ENCODE results near the gene SPRYD7. TPM values are rescaled to one million over a fixed set of nuclear protein-coding genes. Genes with fewer than 3 reads are reported as not detected.

SPRYD7 gene
- total and polyA plus RNA-seq, 2 of the 13 experiments (the other 11 are each of a cell fraction or from before 2014, with no cell fraction given): 2.7 to 5.9 TPM

DNA sequence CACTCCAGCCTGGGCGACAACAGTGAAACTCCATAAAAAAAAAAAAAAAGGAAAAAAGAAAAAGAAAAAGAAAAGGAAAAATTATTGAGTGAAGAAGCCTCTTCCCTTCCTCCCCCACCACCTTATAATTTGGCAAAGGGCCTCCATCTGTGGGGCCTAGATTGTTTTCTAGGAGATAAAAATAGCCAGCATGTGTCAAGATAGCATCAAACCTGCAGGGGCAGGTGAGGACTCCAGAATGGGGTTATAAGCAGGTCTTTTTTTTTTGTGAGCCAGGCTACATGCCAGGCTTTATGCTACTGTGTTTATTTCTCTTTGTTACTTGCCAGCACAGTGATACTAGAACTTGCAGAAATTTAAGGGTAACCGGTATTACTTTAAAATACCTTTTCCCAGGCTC, 49.0 kb upstream of the SPRYD7 start:
- 97% methylated on average over 2 of the region's 2 CpGs for WGBS (ENCODE audit: low lambda C conversion rate)
- TF ChIP-seq, protein P1, sequence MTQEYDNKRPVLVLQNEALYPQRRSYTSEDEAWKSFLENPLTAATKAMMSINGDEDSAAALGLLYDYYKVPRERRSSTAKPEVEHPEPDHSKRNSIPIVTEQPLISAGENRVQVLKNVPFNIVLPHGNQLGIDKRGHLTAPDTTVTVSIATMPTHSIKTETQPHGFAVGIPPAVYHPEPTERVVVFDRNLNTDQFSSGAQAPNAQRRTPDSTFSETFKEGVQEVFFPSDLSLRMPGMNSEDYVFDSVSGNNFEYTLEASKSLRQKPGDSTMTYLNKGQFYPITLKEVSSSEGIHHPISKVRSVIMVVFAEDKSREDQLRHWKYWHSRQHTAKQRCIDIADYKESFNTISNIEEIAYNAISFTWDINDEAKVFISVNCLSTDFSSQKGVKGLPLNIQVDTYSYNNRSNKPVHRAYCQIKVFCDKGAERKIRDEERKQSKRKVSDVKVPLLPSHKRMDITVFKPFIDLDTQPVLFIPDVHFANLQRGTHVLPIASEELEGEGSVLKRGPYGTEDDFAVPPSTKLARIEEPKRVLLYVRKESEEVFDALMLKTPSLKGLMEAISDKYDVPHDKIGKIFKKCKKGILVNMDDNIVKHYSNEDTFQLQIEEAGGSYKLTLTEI (CRISPR knock-in tag; conservative IDR thresholded peaks at IDR 0.05): no peak
- TF ChIP-seq, protein P2, sequence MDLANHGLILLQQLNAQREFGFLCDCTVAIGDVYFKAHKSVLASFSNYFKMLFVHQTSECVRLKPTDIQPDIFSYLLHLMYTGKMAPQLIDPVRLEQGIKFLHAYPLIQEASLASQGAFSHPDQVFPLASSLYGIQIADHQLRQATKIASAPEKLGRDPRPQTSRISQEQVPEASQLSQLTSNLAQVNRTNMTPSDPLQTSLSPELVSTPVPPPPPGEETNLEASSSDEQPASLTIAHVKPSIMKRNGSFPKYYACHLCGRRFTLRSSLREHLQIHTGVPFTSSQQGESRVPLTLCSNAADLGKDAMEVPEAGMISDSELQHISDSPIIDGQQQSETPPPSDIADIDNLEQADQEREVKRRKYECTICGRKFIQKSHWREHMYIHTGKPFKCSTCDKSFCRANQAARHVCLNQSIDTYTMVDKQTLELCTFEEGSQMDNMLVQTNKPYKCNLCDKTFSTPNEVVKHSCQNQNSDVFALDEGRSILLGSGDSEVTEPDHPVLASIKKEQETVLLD (CRISPR knock-in tag; IDR thresholded peaks at IDR 0.05; ENCODE audit: low read depth): no peak
- TF ChIP-seq, protein P3, sequence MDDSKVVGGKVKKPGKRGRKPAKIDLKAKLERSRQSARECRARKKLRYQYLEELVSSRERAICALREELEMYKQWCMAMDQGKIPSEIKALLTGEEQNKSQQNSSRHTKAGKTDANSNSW (CRISPR knock-in tag; IDR thresholded peaks at IDR 0.05; ENCODE audit: borderline replicate concordance): no peak
- TF ChIP-seq YY1 (IDR thresholded peaks at IDR 0.05; ENCODE audit: insufficient read depth, insufficient replicate concordance, low read depth, low read length) (no peak), ISX (CRISPR knock-in tag; conservative IDR thresholded peaks at IDR 0.05) (no peak), ZNF737 (CRISPR knock-in tag; IDR thresholded peaks at IDR 0.05; ENCODE audit: borderline replicate concordance) (no peak), NR3C1 (CRISPR knock-in tag; IDR thresholded peaks at IDR 0.05) (no peak), POLR2A (IDR thresholded peaks at IDR 0.05; ENCODE audit: insufficient read depth in 1 of 2, low read depth in 2 of 2, low read length in 2 of 2) (no peak), SOX6 (IDR thresholded peaks at IDR 0.05) (no peak), SOX6 (CRISPR knock-in tag; IDR thresholded peaks at IDR 0.05) (no peak)
- TF ChIP-seq, protein P4, sequence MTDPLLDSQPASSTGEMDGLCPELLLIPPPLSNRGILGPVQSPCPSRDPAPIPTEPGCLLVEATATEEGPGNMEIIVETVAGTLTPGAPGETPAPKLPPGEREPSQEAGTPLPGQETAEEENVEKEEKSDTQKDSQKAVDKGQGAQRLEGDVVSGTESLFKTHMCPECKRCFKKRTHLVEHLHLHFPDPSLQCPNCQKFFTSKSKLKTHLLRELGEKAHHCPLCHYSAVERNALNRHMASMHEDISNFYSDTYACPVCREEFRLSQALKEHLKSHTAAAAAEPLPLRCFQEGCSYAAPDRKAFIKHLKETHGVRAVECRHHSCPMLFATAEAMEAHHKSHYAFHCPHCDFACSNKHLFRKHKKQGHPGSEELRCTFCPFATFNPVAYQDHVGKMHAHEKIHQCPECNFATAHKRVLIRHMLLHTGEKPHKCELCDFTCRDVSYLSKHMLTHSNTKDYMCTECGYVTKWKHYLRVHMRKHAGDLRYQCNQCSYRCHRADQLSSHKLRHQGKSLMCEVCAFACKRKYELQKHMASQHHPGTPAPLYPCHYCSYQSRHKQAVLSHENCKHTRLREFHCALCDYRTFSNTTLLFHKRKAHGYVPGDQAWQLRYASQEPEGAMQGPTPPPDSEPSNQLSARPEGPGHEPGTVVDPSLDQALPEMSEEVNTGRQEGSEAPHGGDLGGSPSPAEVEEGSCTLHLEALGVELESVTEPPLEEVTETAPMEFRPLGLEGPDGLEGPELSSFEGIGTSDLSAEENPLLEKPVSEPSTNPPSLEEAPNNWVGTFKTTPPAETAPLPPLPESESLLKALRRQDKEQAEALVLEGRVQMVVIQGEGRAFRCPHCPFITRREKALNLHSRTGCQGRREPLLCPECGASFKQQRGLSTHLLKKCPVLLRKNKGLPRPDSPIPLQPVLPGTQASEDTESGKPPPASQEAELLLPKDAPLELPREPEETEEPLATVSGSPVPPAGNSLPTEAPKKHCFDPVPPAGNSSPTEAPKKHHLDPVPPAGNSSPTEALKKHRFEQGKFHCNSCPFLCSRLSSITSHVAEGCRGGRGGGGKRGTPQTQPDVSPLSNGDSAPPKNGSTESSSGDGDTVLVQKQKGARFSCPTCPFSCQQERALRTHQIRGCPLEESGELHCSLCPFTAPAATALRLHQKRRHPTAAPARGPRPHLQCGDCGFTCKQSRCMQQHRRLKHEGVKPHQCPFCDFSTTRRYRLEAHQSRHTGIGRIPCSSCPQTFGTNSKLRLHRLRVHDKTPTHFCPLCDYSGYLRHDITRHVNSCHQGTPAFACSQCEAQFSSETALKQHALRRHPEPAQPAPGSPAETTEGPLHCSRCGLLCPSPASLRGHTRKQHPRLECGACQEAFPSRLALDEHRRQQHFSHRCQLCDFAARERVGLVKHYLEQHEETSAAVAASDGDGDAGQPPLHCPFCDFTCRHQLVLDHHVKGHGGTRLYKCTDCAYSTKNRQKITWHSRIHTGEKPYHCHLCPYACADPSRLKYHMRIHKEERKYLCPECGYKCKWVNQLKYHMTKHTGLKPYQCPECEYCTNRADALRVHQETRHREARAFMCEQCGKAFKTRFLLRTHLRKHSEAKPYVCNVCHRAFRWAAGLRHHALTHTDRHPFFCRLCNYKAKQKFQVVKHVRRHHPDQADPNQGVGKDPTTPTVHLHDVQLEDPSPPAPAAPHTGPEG (CRISPR knock-in tag; IDR thresholded peaks at IDR 0.05): no peak
- TF ChIP-seq, protein P5, sequence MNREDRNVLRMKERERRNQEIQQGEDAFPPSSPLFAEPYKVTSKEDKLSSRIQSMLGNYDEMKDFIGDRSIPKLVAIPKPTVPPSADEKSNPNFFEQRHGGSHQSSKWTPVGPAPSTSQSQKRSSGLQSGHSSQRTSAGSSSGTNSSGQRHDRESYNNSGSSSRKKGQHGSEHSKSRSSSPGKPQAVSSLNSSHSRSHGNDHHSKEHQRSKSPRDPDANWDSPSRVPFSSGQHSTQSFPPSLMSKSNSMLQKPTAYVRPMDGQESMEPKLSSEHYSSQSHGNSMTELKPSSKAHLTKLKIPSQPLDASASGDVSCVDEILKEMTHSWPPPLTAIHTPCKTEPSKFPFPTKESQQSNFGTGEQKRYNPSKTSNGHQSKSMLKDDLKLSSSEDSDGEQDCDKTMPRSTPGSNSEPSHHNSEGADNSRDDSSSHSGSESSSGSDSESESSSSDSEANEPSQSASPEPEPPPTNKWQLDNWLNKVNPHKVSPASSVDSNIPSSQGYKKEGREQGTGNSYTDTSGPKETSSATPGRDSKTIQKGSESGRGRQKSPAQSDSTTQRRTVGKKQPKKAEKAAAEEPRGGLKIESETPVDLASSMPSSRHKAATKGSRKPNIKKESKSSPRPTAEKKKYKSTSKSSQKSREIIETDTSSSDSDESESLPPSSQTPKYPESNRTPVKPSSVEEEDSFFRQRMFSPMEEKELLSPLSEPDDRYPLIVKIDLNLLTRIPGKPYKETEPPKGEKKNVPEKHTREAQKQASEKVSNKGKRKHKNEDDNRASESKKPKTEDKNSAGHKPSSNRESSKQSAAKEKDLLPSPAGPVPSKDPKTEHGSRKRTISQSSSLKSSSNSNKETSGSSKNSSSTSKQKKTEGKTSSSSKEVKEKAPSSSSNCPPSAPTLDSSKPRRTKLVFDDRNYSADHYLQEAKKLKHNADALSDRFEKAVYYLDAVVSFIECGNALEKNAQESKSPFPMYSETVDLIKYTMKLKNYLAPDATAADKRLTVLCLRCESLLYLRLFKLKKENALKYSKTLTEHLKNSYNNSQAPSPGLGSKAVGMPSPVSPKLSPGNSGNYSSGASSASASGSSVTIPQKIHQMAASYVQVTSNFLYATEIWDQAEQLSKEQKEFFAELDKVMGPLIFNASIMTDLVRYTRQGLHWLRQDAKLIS (CRISPR knock-in tag; IDR thresholded peaks at IDR 0.05): no peak

More for the DNA sequence above, 49.0 kb upstream of the SPRYD7 start:
- H3K4me2 ChIP-seq (ENCODE audit: low read depth, low read length): no peak overlapping the region
- no peak overlapping the region for H3K9ac ChIP-seq (ENCODE audit: insufficient read depth, low read depth, low read length)
- ATAC-seq (no peak), DNase-seq (ENCODE audit: low spot score) (no peak), FAIRE-seq (no peak)
- in situ Hi-C loops (cut with HindIII; ENCODE audit: extremely low pct_ligation_motif_present, low pct_unique_long_range_greater_than_20kb) (loop anchor here (25.0 kb wide), 2 partner anchors 552 to 1077 kb away; no protein-coding TSS in a partner anchor), intact Hi-C loops (cut with micrococcal nuclease; ENCODE audit: unreplicated experiment) (no loop called here)
- no TSS peak for BruUV-seq (replicated peaks)
- no peak overlapping the region for H3K27ac ChIP-seq (ENCODE audit: extremely low read length, insufficient read depth, low read length)
- H3K4me3 ChIP-seq (replicated peaks in 1 of 3; ENCODE audit: insufficient read depth in 1 of 3, low read depth in 2 of 3, low read length in 3 of 3): no peak overlapping the region
- no peaks in the 10 kb centered on the region for H3K4me1 ChIP-seq (ENCODE audit: insufficient read depth, low read length)
- H2AFZ ChIP-seq (ENCODE audit: low read length): no peak overlapping the region
- H3K9me3 ChIP-seq (ENCODE audit: low read length): no peaks in the 10 kb centered on the region
- no peaks in the 10 kb centered on the region for H3K36me3 ChIP-seq (replicated peaks in 1 of 2; ENCODE audit: control insufficient read depth in 1 of 2, insufficient read depth in 2 of 2, low read length in 2 of 2)
- POLR2A ChIA-PET: interaction anchor here (1.5 kb wide), 1 partner anchor 12 kb away, joined by 4 read pairs; the partner anchor contains the start of gene TRIM13
- H3K27me3 ChIP-seq (ENCODE audit: control insufficient read depth in 1 of 2, insufficient read depth in 2 of 2, low read length in 2 of 2): no peaks in the 10 kb centered on the region
- no peaks in the 10 kb centered on the region for H4K20me1 ChIP-seq (ENCODE audit: insufficient read depth, low read length)
- CTCF ChIA-PET (ENCODE audit: low intra/inter-chr PET ratio, low total read pairs): no interaction called here
- no peaks in the 10 kb centered on the region for H3K79me2 ChIP-seq (ENCODE audit: insufficient read depth, low read length)
